ENCODE measurements around the gene LYSMD1. TPM values are rescaled to one million over a fixed set of nuclear protein-coding genes. Genes with fewer than 3 reads are reported as not detected.

Gene LYSMD1
- total RNA-seq, 1 donor from 2014 or later = 9.9 TPM

DNA sequence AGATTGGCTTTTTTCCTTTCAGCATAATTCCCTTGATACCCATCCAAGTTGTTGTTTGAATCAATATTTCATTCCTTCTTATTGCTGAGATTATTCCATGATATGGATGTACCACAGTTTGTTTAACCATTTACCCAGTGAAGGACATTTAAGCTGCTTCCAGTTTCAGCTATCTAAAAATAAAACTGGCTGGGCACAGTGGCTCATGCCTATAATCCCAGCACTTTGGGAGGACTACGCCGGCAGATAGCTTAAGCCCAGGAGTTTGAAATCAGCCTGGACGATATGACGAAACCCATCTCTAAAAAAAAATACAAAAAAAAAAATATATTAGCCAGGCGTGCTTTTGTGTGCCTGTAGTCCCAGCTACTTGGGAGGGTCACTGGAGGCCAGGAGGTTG is 51.8 kb downstream of the LYSMD1 start:
- Histone ChIP-seq H3K36me3 (ENCODE audit: insufficient read depth, low read length) (no peaks in the 10 kb centered on the region), H3K9me3 (ENCODE audit: insufficient read depth, low read depth, low read length) (no peaks in the 10 kb centered on the region), H3K4me2 (ENCODE audit: low read length) (no peak overlapping the region), H3K27me3 (ENCODE audit: insufficient read depth, low read length) (no peaks in the 10 kb centered on the region), H3K4me3 (ENCODE audit: insufficient read depth, low read depth, low read length) (no peak overlapping the region), H3K9ac (ENCODE audit: low read length) (no peak overlapping the region), H3K27ac (ENCODE audit: low read depth, low read length) (no peak overlapping the region), H3K4me1 (ENCODE audit: insufficient read depth, low read length) (no peaks in the 10 kb centered on the region), H2AFZ (ENCODE audit: low read depth, low read length) (no peak overlapping the region), H4K20me1 (ENCODE audit: insufficient read depth, low read length) (no peaks in the 10 kb centered on the region), H3K79me2 (ENCODE audit: insufficient read depth, low read length) (no peaks in the 10 kb centered on the region)
- Mint-ChIP-seq H3K4me1 (ENCODE audit: low read depth, unreplicated experiment) (no peaks in the 10 kb centered on the region), H3K4me3 (ENCODE audit: unreplicated experiment) (no peak overlapping the region), H3K9me3 (ENCODE audit: unreplicated experiment) (no peaks in the 10 kb centered on the region), H3K36me3 (ENCODE audit: low read depth, unreplicated experiment) (peaks cover 2% of the 10 kb centered on the region), H3K27ac (ENCODE audit: unreplicated experiment) (no peak overlapping the region), H3K27me3 (ENCODE audit: low read depth, unreplicated experiment) (no peaks in the 10 kb centered on the region)
- FAIRE-seq (no peak), DNase-seq (ENCODE audit: low read depth) (no peak)
- TF ChIP-seq, protein P1, sequence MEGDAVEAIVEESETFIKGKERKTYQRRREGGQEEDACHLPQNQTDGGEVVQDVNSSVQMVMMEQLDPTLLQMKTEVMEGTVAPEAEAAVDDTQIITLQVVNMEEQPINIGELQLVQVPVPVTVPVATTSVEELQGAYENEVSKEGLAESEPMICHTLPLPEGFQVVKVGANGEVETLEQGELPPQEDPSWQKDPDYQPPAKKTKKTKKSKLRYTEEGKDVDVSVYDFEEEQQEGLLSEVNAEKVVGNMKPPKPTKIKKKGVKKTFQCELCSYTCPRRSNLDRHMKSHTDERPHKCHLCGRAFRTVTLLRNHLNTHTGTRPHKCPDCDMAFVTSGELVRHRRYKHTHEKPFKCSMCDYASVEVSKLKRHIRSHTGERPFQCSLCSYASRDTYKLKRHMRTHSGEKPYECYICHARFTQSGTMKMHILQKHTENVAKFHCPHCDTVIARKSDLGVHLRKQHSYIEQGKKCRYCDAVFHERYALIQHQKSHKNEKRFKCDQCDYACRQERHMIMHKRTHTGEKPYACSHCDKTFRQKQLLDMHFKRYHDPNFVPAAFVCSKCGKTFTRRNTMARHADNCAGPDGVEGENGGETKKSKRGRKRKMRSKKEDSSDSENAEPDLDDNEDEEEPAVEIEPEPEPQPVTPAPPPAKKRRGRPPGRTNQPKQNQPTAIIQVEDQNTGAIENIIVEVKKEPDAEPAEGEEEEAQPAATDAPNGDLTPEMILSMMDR (IDR thresholded peaks at IDR 0.05; ENCODE audit: insufficient read depth, low read depth, low read length) = no peak
- TF ChIP-seq EZH2 (IDR thresholded peaks at IDR 0.05; ENCODE audit: insufficient read depth, low read length) = no peak

Other genes with a start within 250 kb of the LYSMD1 start
- 28.4 and 30.0 TPM in 2 replicates for gene SETDB1, start 239.5 kb downstream of the LYSMD1 start, total RNA-seq
- 177 and 189 TPM in 2 replicates for gene CERS2, start 191.1 kb downstream of the LYSMD1 start, total RNA-seq
- not detected in 2 replicates for gene ANXA9, start 183.6 kb downstream of the LYSMD1 start, total RNA-seq
- 8.5 and 8.8 TPM in 2 replicates for gene MINDY1, start 159.0 kb downstream of the LYSMD1 start, total RNA-seq
- gene PRUNE1, start 157.5 kb downstream of the LYSMD1 start, total RNA-seq = 14.3 and 17.6 TPM in 2 replicates
- gene BNIPL, start 129.3 kb downstream of the LYSMD1 start, total RNA-seq = 0.29 and 0.73 TPM in 2 replicates
- 1.3 and 1.7 TPM in 2 replicates for gene C1orf56, start 118.2 kb downstream of the LYSMD1 start, total RNA-seq
- gene CDC42SE1, start 106.3 kb downstream of the LYSMD1 start, total RNA-seq = 107 and 116 TPM in 2 replicates
- 69.3 and 77.4 TPM in 2 replicates for gene MLLT11, start 105.5 kb downstream of the LYSMD1 start, total RNA-seq
- 3.6 and 3.8 TPM in 2 replicates for gene GABPB2, start 95.1 kb downstream of the LYSMD1 start, total RNA-seq
- 7.4 and 7.5 TPM in 2 replicates for gene SEMA6C, start 19.3 kb downstream of the LYSMD1 start, total RNA-seq
- gene TNFAIP8L2, start 9.3 kb downstream of the LYSMD1 start, total RNA-seq = not detected in 2 replicates
- 64.3 and 66.5 TPM in 2 replicates for gene SCNM1, start 242 bp upstream of the LYSMD1 start, total RNA-seq
- gene TMOD4, start 10.1 kb upstream of the LYSMD1 start, total RNA-seq = 1.4 TPM in 1 of 2 replicates, not detected in the other
- gene VPS72, start 24.3 kb upstream of the LYSMD1 start, total RNA-seq = 59.0 and 62.2 TPM in 2 replicates
- 104 and 121 TPM in 2 replicates for gene PIP5K1A, start 32.6 kb upstream of the LYSMD1 start, total RNA-seq
- 154 and 171 TPM in 2 replicates for gene PSMD4, start 88.8 kb upstream of the LYSMD1 start, total RNA-seq
- gene ZNF687, start 116.4 kb upstream of the LYSMD1 start, total RNA-seq = 15.4 and 19.1 TPM in 2 replicates
- gene PI4KB, start 161.5 kb upstream of the LYSMD1 start, total RNA-seq = 59.4 and 67.8 TPM in 2 replicates
- gene RFX5, start 181.3 kb upstream of the LYSMD1 start, total RNA-seq = 55.3 and 61.3 TPM in 2 replicates
- 7.2 and 7.3 TPM in 2 replicates for gene SELENBP1, start 206.8 kb upstream of the LYSMD1 start, total RNA-seq
- gene PSMB4, start 233.7 kb upstream of the LYSMD1 start, total RNA-seq = 314 and 316 TPM in 2 replicates